Panc1 (cell line): ENCODE measurements around the gene ANKK1.

Experiments used
- POLR2AphosphoS5 ChIP-seq: IDR thresholded peaks from 2 replicates; pipeline ENCODE4 v1.6.1; 2012; ENCODE audit warnings: mild to moderate bottlenecking, low read depth, low read length, moderate library complexity
- SIN3A ChIP-seq: IDR thresholded peaks from 2 replicates; pipeline ENCODE4 v1.6.1; 2012; ENCODE audit warnings: low read depth, mild to moderate bottlenecking, low read length, moderate library complexity, borderline replicate concordance; ENCODE audit not compliant: insufficient read depth
- TCF7L2 ChIP-seq: IDR thresholded peaks from 2 replicates; pipeline ENCODE4 v1.6.1; 2011; ENCODE audit warnings: mild to moderate bottlenecking, low read depth, low read length, inconsistent platforms
- TF ChIP-seq, protein P1 (sequence below): fragments of 450-650 bp; IDR thresholded peaks from 2 replicates; pipeline ENCODE4 v1.5.1; 2017; ENCODE audit warnings: mild to moderate bottlenecking
- TF ChIP-seq, protein P2 (sequence below), 2 experiments: IDR thresholded peaks; 2 replicates each; pipeline ENCODE4 v1.6.1; 2011 to 2012; ENCODE audit warnings: low read depth in 2 of 2, control low read depth in 1 of 2, low read length in 1 of 2, mild to moderate bottlenecking in 1 of 2, moderate library complexity in 1 of 2; ENCODE audit not compliant: insufficient read depth in 1 of 2

DNA sequence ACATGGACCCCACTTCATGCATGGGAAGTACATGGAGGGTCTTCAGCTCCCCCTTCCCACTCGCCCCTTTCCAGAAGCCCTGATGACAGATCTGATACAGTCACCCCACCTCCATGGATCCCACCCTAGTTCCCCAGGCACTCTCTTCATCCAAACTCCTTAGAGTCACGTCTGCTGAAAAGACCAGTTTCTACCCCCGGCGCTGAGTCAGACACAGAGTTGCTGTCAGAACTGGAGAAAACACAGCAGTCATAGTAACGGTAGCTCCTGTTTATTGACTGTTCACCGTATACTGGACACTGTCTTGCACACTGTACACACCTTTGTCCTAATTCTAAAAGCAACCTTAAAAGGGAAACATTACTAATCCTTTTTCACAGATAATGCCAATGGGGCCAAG, 58.5 kb downstream of the ANKK1 start:
- TF ChIP-seq, protein P1, sequence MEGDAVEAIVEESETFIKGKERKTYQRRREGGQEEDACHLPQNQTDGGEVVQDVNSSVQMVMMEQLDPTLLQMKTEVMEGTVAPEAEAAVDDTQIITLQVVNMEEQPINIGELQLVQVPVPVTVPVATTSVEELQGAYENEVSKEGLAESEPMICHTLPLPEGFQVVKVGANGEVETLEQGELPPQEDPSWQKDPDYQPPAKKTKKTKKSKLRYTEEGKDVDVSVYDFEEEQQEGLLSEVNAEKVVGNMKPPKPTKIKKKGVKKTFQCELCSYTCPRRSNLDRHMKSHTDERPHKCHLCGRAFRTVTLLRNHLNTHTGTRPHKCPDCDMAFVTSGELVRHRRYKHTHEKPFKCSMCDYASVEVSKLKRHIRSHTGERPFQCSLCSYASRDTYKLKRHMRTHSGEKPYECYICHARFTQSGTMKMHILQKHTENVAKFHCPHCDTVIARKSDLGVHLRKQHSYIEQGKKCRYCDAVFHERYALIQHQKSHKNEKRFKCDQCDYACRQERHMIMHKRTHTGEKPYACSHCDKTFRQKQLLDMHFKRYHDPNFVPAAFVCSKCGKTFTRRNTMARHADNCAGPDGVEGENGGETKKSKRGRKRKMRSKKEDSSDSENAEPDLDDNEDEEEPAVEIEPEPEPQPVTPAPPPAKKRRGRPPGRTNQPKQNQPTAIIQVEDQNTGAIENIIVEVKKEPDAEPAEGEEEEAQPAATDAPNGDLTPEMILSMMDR: no peak
- TF ChIP-seq SIN3A (no peak), POLR2AphosphoS5 (no peak), TCF7L2 (no peak)
- TF ChIP-seq, protein P2, sequence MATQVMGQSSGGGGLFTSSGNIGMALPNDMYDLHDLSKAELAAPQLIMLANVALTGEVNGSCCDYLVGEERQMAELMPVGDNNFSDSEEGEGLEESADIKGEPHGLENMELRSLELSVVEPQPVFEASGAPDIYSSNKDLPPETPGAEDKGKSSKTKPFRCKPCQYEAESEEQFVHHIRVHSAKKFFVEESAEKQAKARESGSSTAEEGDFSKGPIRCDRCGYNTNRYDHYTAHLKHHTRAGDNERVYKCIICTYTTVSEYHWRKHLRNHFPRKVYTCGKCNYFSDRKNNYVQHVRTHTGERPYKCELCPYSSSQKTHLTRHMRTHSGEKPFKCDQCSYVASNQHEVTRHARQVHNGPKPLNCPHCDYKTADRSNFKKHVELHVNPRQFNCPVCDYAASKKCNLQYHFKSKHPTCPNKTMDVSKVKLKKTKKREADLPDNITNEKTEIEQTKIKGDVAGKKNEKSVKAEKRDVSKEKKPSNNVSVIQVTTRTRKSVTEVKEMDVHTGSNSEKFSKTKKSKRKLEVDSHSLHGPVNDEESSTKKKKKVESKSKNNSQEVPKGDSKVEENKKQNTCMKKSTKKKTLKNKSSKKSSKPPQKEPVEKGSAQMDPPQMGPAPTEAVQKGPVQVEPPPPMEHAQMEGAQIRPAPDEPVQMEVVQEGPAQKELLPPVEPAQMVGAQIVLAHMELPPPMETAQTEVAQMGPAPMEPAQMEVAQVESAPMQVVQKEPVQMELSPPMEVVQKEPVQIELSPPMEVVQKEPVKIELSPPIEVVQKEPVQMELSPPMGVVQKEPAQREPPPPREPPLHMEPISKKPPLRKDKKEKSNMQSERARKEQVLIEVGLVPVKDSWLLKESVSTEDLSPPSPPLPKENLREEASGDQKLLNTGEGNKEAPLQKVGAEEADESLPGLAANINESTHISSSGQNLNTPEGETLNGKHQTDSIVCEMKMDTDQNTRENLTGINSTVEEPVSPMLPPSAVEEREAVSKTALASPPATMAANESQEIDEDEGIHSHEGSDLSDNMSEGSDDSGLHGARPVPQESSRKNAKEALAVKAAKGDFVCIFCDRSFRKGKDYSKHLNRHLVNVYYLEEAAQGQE (IDR thresholded peaks at IDR 0.05; ENCODE audit: insufficient read depth in 1 of 2, low read depth in 2 of 2, low read length in 1 of 2): no peak
